Measurements from ENCODE around the gene MAP3K9.

The MAP3K9 gene

GRCh38 chr14:70685474-70686197 lies 123.7 kb downstream of the MAP3K9 start:
- no peak for DNase-seq

- no peak for DNase-seq
These were observed 125.3 kb downstream of the MAP3K9 start for GRCh38 chr14:70683983-70684382.

GRCh38 chr14:70680748-70681147 lies 128.6 kb downstream of the MAP3K9 start:
- no peak for DNase-seq

GRCh38 chr14:70677341-70677740 lies 132.0 kb downstream of the MAP3K9 start:
- no peak for DNase-seq
